Keratinocyte (primary cell): ENCODE measurements around the gene TMEM238L. TPM values are rescaled to one million over a fixed set of nuclear protein-coding genes. Genes with fewer than 3 reads are reported as not detected.

Source experiments
- DNase-seq: peaks from one replicate; pipeline ENCODE4 v3.0.0-alpha.2; 2011; ENCODE audit warnings: low read depth, missing footprints, low spot score
- FAIRE-seq: peaks from 2 replicates; lab custom pipeline; 2011; peaks lifted over from hg19 to GRCh38; lab: Jason Lieb, UNC
- H2AFZ ChIP-seq: 2 replicates; pipeline ENCODE4 v1.6.0; 2012; ENCODE audit warnings: low read length, control low read depth, inconsistent platforms; ENCODE audit not compliant: control insufficient read depth
- H3K27ac ChIP-seq: 2 replicates; pipeline ENCODE4 v1.5.1; 2011; ENCODE audit warnings: low read length; ENCODE audit not compliant: control insufficient read depth, insufficient read depth
- H3K27me3 ChIP-seq: 3 replicates; pipeline ENCODE4 v1.6.0; 2011; ENCODE audit warnings: low read length; ENCODE audit not compliant: control insufficient read depth, insufficient read depth; ENCODE audit errors: extremely low read depth
- H3K36me3 ChIP-seq, 2 experiments: 2 replicates in 1 of 2; 3 replicates in 1 of 2; pipeline ENCODE4 v1.5.1; 2011; ENCODE audit warnings: low read length in 2 of 2, mild to moderate bottlenecking in 1 of 2; ENCODE audit not compliant: control insufficient read depth in 2 of 2, insufficient read depth in 2 of 2; ENCODE audit errors: extremely low read depth in 1 of 2
- H3K4me1 ChIP-seq: 3 replicates; pipeline ENCODE4 v1.5.1; 2011; ENCODE audit warnings: low read length; ENCODE audit not compliant: control insufficient read depth, insufficient read depth; ENCODE audit errors: extremely low read depth
- H3K4me2 ChIP-seq: 3 replicates; pipeline ENCODE4 v1.6.0; 2011; ENCODE audit warnings: low read depth, low read length; ENCODE audit not compliant: control insufficient read depth, insufficient read depth; ENCODE audit errors: extremely low read depth
- H3K4me3 ChIP-seq, 3 experiments: fragments of 200-600 bp in 1 of 3; sonication (generic) in 1 of 3; 2 replicates in 2 of 3; 3 replicates in 1 of 3; pipeline ENCODE4 v1.5.1; 2011 to 2016; ENCODE audit warnings: low read length in 3 of 3, mild to moderate bottlenecking in 3 of 3, control low read depth in 2 of 3, inconsistent platforms in 1 of 3, low read depth in 1 of 3, mixed read lengths in 1 of 3, mixed run types in 1 of 3, moderate library complexity in 1 of 3; ENCODE audit not compliant: control insufficient read depth in 2 of 3, insufficient read depth in 2 of 3; ENCODE audit errors: extremely low read depth in 1 of 3
- H3K79me2 ChIP-seq: 2 replicates; pipeline ENCODE4 v1.6.0; 2012; ENCODE audit warnings: low read length; ENCODE audit not compliant: control insufficient read depth, insufficient read depth
- H3K9ac ChIP-seq: 3 replicates; pipeline ENCODE4 v1.6.0; 2011; ENCODE audit warnings: low read length; ENCODE audit not compliant: control insufficient read depth, insufficient read depth; ENCODE audit errors: extremely low read depth
- H3K9me1 ChIP-seq: 3 replicates; pipeline ENCODE4 v1.6.0; 2011; ENCODE audit warnings: low read length; ENCODE audit not compliant: control insufficient read depth, insufficient read depth; ENCODE audit errors: extremely low read depth
- H3K9me3 ChIP-seq: 2 replicates; pipeline ENCODE4 v1.5.1; 2012; ENCODE audit warnings: low read depth, low read length; ENCODE audit not compliant: control insufficient read depth
- H4K20me1 ChIP-seq: 3 replicates; pipeline ENCODE4 v1.6.0; 2011; ENCODE audit warnings: low read length; ENCODE audit not compliant: control insufficient read depth, insufficient read depth; ENCODE audit errors: extremely low read depth
- CTCF ChIP-seq, 3 experiments: IDR thresholded peaks in 1 of 3; conservative IDR thresholded peaks in 1 of 3; optimal IDR thresholded peaks in 1 of 3; 2 replicates in 2 of 3; 3 replicates in 1 of 3; pipeline versions ENCODE3 to v1.5.1; 2011; ENCODE audit warnings: low read length in 3 of 3, mild to moderate bottlenecking in 3 of 3, moderate library complexity in 2 of 3, control low read depth in 1 of 3, inconsistent platforms in 1 of 3; ENCODE audit not compliant: insufficient read depth in 2 of 3; ENCODE audit errors: extremely low read depth in 1 of 3
- EZH2 ChIP-seq: IDR thresholded peaks from one replicate; pipeline ENCODE4 v1.6.1; 2012; ENCODE audit warnings: inconsistent platforms, mild to moderate bottlenecking, low read length, moderate library complexity
- dilution Hi-C: fragments of 300-500 bp; cut with MboI; formaldehyde crosslinking; loops from one replicate; pipeline ENCODE4 v1.7.0; 2020; ENCODE audit warnings: low sequenced_read_pairs; ENCODE audit not compliant: extremely low pct_ligation_motif_present
- polyA plus RNA-seq, 5 experiments: library from polyadenylated mRNA; depleted of rRNA in 3 of 5; stranded (reverse) in 3 of 5; stranded (forward) in 1 of 5; unstranded in 1 of 5; fragments of >200 nt; gene quantifications; 1 replicate in 1 of 5; 2 replicates in 3 of 5; 3 replicates in 1 of 5; pipeline versions ENCODE4 v1.2.1 to v1.2.3, GENCODE V29; 2011 to 2012; ENCODE audit warnings: missing spikeins in 2 of 5, low read depth in 1 of 5, low replicate concordance in 1 of 5

The TMEM238L gene
- polyA plus RNA-seq, 1 donor (not counting 4 experiments of a cell fraction or from before 2014, with no cell fraction given): not detected

GRCh38 chr17:10815319-10815718 is 11.4 kb upstream of the TMEM238L start:
- FAIRE-seq (no peak), DNase-seq (no peak)
- Histone ChIP-seq H3K4me3 (no peak overlapping the region), H3K9ac (no peak overlapping the region), H3K9me3 (no peaks in the 10 kb centered on the region), H3K9me1 (no peaks in the 10 kb centered on the region), H3K79me2 (no peaks in the 10 kb centered on the region), H3K27me3 (no peaks in the 10 kb centered on the region), H3K4me2 (no peak overlapping the region), H3K36me3 (no peaks in the 10 kb centered on the region), H3K27ac (no peak overlapping the region), H2AFZ (no peak overlapping the region), H4K20me1 (no peaks in the 10 kb centered on the region), H3K4me1 (no peaks in the 10 kb centered on the region)
- dilution Hi-C loops: no loop called here
- no peak for TF ChIP-seq EZH2
- no peak for TF ChIP-seq CTCF (optimal IDR thresholded peaks at IDR 0.05 in 1 of 3, IDR thresholded peaks at IDR 0.05 in 1 of 3, conservative IDR thresholded peaks at IDR 0.05 in 1 of 3; ENCODE audit: extremely low read depth in 1 of 3, insufficient read depth in 2 of 3, low read length in 3 of 3)

GRCh38 chr17:10814075-10814474 is 10.2 kb upstream of the TMEM238L start:
- H3K4me1 ChIP-seq: no peaks in the 10 kb centered on the region

GRCh38 chr17:10812674-10813073 is 8.8 kb upstream of the TMEM238L start:
- no peaks in the 10 kb centered on the region for H3K9me3 ChIP-seq
- no peaks in the 10 kb centered on the region for H3K79me2 ChIP-seq
- no peak for FAIRE-seq
- no peak overlapping the region for H3K27ac ChIP-seq
- H3K4me3 ChIP-seq: no peak overlapping the region
- H3K36me3 ChIP-seq: no peaks in the 10 kb centered on the region
- H3K27me3 ChIP-seq: no peaks in the 10 kb centered on the region
- no peaks in the 10 kb centered on the region for H4K20me1 ChIP-seq
- no peak overlapping the region for H3K9ac ChIP-seq
- no peak for DNase-seq
- dilution Hi-C loops: no loop called here
- no peak overlapping the region for H3K4me2 ChIP-seq
- no peaks in the 10 kb centered on the region for H3K4me1 ChIP-seq
- no peak overlapping the region for H2AFZ ChIP-seq
- no peak for TF ChIP-seq EZH2
- no peak for TF ChIP-seq CTCF (optimal IDR thresholded peaks at IDR 0.05 in 1 of 3, IDR thresholded peaks at IDR 0.05 in 1 of 3, conservative IDR thresholded peaks at IDR 0.05 in 1 of 3; ENCODE audit: extremely low read depth in 1 of 3, insufficient read depth in 2 of 3, low read length in 3 of 3)
- no peaks in the 10 kb centered on the region for H3K9me1 ChIP-seq

More at GRCh38 chr17:10814075-10814474, 10.2 kb upstream of the TMEM238L start:
- Histone ChIP-seq H3K9ac (no peak overlapping the region), H3K27me3 (no peaks in the 10 kb centered on the region), H4K20me1 (no peaks in the 10 kb centered on the region), H3K27ac (no peak overlapping the region), H3K36me3 (no peaks in the 10 kb centered on the region), H2AFZ (no peak overlapping the region), H3K9me1 (no peaks in the 10 kb centered on the region), H3K4me3 (no peak overlapping the region), H3K4me2 (no peak overlapping the region), H3K9me3 (no peaks in the 10 kb centered on the region), H3K79me2 (no peaks in the 10 kb centered on the region)
- no peak for TF ChIP-seq EZH2
- FAIRE-seq: no peak
- dilution Hi-C loops: no loop called here
- DNase-seq: no peak
